Measurements from ENCODE around the gene MDM2.

The MDM2 gene

DNA sequence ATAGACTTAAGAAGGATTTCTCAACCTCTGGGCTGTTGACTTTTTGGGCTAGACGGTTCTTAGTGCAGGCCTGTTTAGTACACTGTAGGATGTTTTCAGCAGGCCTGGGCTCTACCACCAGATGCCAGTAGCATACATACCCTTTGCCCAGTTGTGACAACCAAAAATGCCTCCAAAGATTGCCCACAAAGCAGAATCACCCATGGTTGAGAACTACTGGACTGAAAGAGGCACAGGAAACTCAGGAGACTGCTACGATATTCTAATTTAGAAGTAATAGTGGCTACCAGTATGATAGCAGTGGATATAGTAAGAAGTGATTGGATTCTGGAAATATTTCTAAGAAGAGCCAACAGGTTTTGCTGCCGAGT is 46.5 kb upstream of the MDM2 start:
- H3K36me3 ChIP-seq (ENCODE audit: insufficient read depth, low read length), result peaks cover 54% of the 10 kb centered on the region
- TF ChIP-seq, protein P1, sequence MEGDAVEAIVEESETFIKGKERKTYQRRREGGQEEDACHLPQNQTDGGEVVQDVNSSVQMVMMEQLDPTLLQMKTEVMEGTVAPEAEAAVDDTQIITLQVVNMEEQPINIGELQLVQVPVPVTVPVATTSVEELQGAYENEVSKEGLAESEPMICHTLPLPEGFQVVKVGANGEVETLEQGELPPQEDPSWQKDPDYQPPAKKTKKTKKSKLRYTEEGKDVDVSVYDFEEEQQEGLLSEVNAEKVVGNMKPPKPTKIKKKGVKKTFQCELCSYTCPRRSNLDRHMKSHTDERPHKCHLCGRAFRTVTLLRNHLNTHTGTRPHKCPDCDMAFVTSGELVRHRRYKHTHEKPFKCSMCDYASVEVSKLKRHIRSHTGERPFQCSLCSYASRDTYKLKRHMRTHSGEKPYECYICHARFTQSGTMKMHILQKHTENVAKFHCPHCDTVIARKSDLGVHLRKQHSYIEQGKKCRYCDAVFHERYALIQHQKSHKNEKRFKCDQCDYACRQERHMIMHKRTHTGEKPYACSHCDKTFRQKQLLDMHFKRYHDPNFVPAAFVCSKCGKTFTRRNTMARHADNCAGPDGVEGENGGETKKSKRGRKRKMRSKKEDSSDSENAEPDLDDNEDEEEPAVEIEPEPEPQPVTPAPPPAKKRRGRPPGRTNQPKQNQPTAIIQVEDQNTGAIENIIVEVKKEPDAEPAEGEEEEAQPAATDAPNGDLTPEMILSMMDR (IDR thresholded peaks at IDR 0.05; ENCODE audit: low read length), result no peak
- no peak for TF ChIP-seq EZH2 (IDR thresholded peaks at IDR 0.05; ENCODE audit: borderline replicate concordance, low read length)
- H2AFZ ChIP-seq (ENCODE audit: low read length), result no peak overlapping the region
- no peaks in the 10 kb centered on the region for H3F3A ChIP-seq (ENCODE audit: insufficient read depth, low read length)
- H4K20me1 ChIP-seq (ENCODE audit: insufficient read depth, low read length), result no peaks in the 10 kb centered on the region
- H3K9me3 ChIP-seq (ENCODE audit: low read length), result no peaks in the 10 kb centered on the region
- H3K9me2 ChIP-seq (ENCODE audit: low read depth, low read length), result no peaks in the 10 kb centered on the region
- no peak overlapping the region for H3K4me2 ChIP-seq (ENCODE audit: low read length)
- H3K27ac ChIP-seq (ENCODE audit: low read depth, low read length, poor library complexity, severe bottlenecking), result peak overlapping the region; percentile 47
- peaks cover 9% of the 10 kb centered on the region for H3K4me1 ChIP-seq (ENCODE audit: insufficient read depth, low read length, severe bottlenecking)
- no peaks in the 10 kb centered on the region for H3K27me3 ChIP-seq (ENCODE audit: insufficient read depth, low read length)
- no peak overlapping the region for H3K4me3 ChIP-seq (ENCODE audit: low read depth, low read length, poor library complexity, severe bottlenecking)
- no peak overlapping the region for H3K9ac ChIP-seq (ENCODE audit: low read length)
- no peaks in the 10 kb centered on the region for H3K79me2 ChIP-seq (ENCODE audit: insufficient read depth, low read length)

DNA sequence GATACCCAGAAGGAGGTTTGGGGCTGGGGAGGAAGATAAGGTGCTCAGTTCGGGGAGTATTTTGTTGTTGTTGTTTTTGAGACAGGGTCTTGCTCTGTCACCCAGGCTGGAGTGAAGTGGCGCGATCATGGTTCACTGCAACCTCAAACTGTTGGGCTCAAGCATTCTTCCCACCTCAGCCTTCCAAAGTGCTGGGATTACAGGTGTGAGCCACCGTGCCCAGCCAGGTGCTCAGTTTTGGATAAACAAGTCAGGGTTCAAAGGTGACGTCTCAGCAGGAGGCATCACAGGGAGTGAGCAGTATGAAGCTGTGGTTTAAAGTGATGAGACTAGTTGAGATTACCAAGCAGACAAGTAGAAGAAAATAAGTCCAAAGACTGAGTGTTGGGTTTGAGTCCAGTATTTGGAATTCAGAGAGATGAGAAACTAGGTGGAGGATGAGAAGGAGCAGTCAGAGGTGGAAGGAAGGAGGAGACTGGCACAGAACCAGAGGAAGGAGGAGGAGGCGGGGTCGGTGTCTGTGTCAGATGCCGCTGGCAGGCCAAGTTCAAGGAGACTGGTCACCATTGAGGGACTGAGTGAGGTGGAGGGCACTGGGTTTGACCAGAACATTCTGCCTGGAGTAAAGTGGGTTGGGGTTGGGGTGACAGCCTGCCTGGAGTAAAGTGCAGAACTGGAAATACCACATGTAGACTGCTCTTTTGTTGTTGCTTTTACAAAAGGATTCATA is 45.9 kb upstream of the MDM2 start:
- Histone ChIP-seq H3F3A (ENCODE audit: insufficient read depth, low read length) (no peaks in the 10 kb centered on the region), H3K27ac (ENCODE audit: low read depth, low read length, poor library complexity, severe bottlenecking) (peak overlapping the region; percentile 47), H3K79me2 (ENCODE audit: insufficient read depth, low read length) (no peaks in the 10 kb centered on the region), H3K4me1 (ENCODE audit: insufficient read depth, low read length, severe bottlenecking) (peaks cover 9% of the 10 kb centered on the region), H2AFZ (ENCODE audit: low read length) (no peak overlapping the region), H3K9me3 (ENCODE audit: low read length) (no peaks in the 10 kb centered on the region), H4K20me1 (ENCODE audit: insufficient read depth, low read length) (no peaks in the 10 kb centered on the region), H3K9ac (ENCODE audit: low read length) (no peak overlapping the region), H3K36me3 (ENCODE audit: insufficient read depth, low read length) (peaks cover 53% of the 10 kb centered on the region), H3K27me3 (ENCODE audit: insufficient read depth, low read length) (no peaks in the 10 kb centered on the region), H3K9me2 (ENCODE audit: low read depth, low read length) (no peaks in the 10 kb centered on the region), H3K4me2 (ENCODE audit: low read length) (no peak overlapping the region), H3K4me3 (ENCODE audit: low read depth, low read length, poor library complexity, severe bottlenecking) (no peak overlapping the region)
- TF ChIP-seq, protein P1 (IDR thresholded peaks at IDR 0.05; ENCODE audit: low read length), result no peak
- no peak for TF ChIP-seq EZH2 (IDR thresholded peaks at IDR 0.05; ENCODE audit: borderline replicate concordance, low read length)

DNA sequence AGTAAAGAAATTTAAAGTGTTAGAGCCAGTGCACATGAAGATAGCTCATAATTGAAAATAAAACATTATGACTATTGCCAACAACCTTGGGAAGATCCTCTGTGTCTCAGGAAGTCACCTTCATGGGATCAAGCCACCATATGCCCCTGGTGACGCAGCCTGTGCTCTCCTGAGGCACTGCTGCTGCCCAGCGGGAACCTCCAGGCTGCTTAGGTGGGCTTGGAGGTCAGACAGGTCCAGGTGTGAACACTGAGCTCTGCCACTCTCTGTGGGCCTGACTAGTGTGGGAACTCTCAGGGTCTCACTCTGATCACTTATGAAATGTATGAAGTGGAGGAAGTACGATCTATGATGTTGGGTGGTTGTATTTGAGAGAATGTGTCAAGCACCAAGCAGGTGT is 45.3 kb upstream of the MDM2 start:
- H3K4me1 ChIP-seq (ENCODE audit: insufficient read depth, low read length, severe bottlenecking), result peaks cover 9% of the 10 kb centered on the region
- TF ChIP-seq, protein P1 (IDR thresholded peaks at IDR 0.05; ENCODE audit: low read length), result no peak
- TF ChIP-seq EZH2 (IDR thresholded peaks at IDR 0.05; ENCODE audit: borderline replicate concordance, low read length), result no peak
- no peaks in the 10 kb centered on the region for H3K27me3 ChIP-seq (ENCODE audit: insufficient read depth, low read length)
- H3K79me2 ChIP-seq (ENCODE audit: insufficient read depth, low read length), result no peaks in the 10 kb centered on the region
- peak overlapping the region; percentile 47 for H3K27ac ChIP-seq (ENCODE audit: low read depth, low read length, poor library complexity, severe bottlenecking)
- no peak overlapping the region for H3K4me3 ChIP-seq (ENCODE audit: low read depth, low read length, poor library complexity, severe bottlenecking)
- no peaks in the 10 kb centered on the region for H4K20me1 ChIP-seq (ENCODE audit: insufficient read depth, low read length)
- no peaks in the 10 kb centered on the region for H3K9me3 ChIP-seq (ENCODE audit: low read length)
- H3K9ac ChIP-seq (ENCODE audit: low read length), result no peak overlapping the region
- no peaks in the 10 kb centered on the region for H3F3A ChIP-seq (ENCODE audit: insufficient read depth, low read length)
- H3K9me2 ChIP-seq (ENCODE audit: low read depth, low read length), result no peaks in the 10 kb centered on the region
- H3K36me3 ChIP-seq (ENCODE audit: insufficient read depth, low read length), result peaks cover 51% of the 10 kb centered on the region
- no peak overlapping the region for H3K4me2 ChIP-seq (ENCODE audit: low read length)
- no peak overlapping the region for H2AFZ ChIP-seq (ENCODE audit: low read length)

Data from OCI-LY1 (cell line).